GM12892 (cell line): Measurements from ENCODE around the gene CGNL1.

ENCODE experiments used
- POLR2A ChIP-seq: IDR thresholded peaks from 2 replicates; pipeline ENCODE4 v1.6.1; 2011; ENCODE audit warnings: low read depth, low read length, control low read depth
- POLR2AphosphoS5 ChIP-seq: IDR thresholded peaks from 2 replicates; pipeline ENCODE4 v1.6.1; 2011; ENCODE audit warnings: low read depth, low read length, control low read depth
- TAF1 ChIP-seq: IDR thresholded peaks from 2 replicates; pipeline ENCODE4 v1.6.1; 2011; ENCODE audit warnings: low read depth, mild to moderate bottlenecking, control low read depth, low read length, borderline replicate concordance

- TF ChIP-seq POLR2A: no peak
- no peak for TF ChIP-seq POLR2AphosphoS5
- no peak for TF ChIP-seq TAF1
Observed at GRCh38 chr15:57356178-57356577, 20.1 kb upstream of the CGNL1 start.
